Medulla oblongata (tissue), 1 donor: ENCODE results near the gene PICK1.

Experiments
- DNase-seq: peaks from one replicate; pipeline ENCODE4 v3.0.0-alpha.2; 2015; ENCODE audit errors: extremely low spot score

PICK1 gene

DNA sequence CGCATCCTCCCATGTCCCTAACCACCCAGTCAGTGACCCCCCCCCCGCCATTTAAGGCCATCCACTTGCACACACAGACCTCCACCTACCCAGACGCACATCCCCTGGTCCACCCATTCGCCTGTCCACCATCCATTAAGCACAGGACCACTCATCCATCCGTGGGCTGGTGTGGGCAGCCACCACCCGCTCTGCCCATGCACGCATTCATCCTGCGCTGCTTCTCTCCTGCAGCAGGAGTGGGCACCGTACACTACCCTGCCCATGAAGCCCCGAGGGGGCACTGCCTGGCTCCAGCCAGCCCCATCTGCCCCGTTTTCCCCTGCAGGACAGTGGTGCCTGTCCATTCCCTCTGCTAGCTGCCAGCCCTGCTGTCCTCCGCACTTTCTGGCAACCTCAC, 30.7 kb downstream of the PICK1 start:
- no peak for DNase-seq

DNA sequence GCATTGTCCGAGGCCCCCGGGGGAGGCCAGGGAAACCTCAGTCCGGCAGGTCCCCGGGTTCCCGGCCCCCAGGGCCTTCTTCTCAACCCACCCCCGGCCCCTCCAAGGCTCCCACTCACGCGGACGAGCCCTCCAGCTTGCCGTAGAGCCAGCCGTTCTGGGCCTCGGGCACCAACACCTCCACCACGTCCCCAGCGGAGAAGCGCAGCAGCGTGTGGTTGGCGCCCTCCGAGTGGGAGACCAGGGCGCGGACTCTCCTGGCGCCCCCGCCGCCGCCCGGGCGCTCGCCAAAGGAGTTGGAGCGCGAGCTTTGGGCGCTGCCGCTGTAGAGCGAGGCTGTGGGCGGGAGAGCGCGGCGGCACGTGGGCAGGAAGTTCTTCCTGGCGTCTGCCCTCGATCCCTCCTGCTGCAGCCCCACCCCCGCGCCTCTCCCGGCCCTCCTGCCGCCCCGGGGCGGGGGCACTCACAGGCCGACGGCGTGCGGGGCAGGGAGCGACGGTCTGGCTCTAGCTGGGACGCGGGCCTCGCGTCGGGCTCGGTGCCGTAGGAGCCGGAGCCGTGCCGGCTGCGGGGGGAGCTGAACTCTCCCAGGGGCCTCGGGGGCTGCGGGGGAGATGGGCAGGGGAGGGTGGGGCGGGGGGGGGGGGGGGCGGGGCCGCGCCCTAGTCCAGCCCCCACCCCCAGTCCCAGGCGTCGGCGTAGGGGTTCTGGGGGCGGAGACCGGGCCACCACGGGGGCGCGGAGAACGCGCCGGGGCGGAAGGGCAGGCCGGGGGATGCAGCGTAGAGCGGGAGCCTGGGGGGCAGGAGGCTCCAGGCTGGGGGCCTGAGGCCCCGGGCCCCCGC, 31.6 kb downstream of the PICK1 start:
- no peak for DNase-seq

DNA sequence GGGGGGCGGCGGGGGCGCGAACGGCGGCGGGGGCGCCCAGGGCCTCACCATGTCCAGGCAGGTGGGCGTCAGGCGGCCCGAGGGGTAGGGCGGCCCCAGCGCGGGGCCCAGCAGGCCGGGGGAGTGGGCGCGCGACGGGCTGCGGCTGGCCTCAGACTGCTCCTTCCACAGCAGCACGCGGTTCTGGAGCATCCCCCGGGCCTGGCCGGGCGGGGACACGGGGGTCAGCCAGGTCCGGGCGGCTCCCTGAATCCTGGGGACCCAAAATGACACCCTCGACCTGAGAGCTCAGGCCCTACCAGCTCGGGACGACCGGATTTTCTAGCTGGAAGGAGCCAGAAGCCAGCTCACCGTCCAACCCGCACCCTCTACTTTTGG, 32.3 kb downstream of the PICK1 start:
- no peak for DNase-seq

DNA sequence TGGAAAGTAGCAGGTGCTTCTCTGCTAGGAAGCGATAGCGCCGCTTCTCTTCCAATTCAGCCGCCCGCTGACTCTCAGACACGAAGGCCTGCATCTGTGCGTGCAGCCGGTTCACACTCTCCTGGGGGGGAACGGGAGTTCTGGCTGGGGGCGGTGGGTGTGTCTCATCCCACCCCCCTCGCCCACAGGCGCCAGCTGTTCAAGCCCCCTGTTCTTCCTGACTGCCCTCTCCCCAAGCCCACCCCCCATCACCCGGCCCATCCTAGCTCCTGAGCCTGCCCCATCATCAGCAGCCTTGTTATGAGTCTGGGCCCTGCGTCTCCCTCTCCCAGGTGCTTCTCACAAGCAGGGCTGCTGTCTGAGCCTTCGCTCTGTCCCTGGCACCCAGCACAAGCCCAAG, 39.9 kb downstream of the PICK1 start:
- no peak for DNase-seq

DNA sequence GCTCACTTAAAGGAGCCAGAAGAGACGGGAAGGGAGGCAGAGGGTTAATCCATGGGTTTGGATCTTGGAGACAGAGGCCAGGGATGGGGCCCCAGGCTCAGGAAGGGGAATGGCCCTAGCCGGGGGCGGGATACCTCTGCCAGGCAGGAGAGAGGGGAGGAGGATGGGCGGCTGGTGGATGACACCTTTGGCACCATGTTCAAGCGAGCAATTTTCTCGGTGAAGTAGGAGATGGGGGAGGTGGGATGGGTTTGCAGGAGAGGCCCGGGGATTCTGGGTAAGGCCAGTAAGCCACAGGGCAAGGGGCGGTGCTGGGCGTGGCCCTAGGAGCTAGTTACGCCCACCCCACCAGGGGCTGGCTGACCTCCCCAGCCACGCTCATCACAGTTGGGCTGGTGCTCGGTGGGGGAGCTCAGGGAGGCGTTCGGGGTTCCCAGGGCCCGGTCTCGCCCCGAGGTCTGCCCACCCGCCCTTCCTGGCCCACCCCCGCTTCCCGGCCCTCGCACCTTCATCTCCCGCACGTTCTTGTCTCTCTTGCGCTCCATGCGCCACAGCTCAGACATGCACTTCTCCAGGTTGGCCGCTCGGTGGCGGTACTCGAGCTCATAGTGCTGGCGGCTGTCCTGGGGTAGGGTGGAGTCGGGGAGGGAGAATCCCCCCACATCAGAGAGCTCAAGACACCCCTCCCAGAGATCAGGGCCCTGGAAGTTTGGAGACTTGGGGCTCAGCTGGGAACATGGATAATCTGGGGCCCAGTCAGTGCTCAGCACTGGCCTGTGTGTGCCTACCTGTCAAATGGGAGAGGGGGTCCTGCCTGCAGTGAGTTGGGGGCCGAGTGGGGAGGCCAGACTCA, 40.6 kb downstream of the PICK1 start:
- DNase-seq, result no peak

- no peak for DNase-seq
Observed at GRCh38 chr22:38098410-38099249, 41.4 kb downstream of the PICK1 start.

- no peak for DNase-seq
Observed at GRCh38 chr22:38103641-38104040, 46.4 kb downstream of the PICK1 start.

GRCh38 chr22:38104084-38104483, 46.9 kb downstream of the PICK1 start:
- DNase-seq, result no peak

DNA sequence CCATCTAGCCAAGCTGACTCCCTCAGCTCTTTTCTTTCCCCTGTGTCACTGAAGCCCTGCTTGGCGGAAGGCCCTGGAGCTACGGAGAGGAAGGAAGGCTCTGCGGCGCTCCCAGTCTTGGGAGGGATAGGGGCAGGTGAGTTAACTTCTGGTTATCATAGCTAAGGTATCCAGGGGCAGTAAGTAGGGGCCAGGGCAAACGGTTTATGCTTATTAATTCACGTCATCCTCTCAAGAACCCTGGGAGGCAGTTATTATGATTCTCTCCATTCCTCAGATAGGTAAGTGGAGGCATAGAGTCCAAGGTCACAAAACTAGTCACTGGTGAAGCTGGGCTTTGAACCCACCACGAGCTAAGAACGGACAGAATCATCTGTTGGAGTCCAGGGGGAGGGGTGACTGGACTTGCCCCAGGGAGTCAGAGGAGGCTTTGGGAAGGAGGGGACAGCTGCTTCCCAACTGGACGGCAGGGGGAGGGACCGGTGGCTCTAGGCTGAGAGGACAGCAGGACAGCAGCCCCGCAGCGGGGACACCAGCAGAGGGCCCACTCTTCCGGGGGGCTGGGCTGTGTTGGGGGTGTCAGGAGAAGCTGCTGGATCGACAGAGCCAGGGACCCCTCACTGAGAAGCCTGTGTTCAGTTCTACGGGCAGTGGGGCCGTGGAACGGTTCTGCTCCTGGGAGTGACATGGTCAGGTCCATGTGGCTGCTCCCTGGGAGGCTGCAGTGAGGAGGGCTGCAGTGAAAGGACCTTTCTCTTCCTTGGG, 49.8 kb downstream of the PICK1 start:
- peak; percentile 34 for DNase-seq

DNA sequence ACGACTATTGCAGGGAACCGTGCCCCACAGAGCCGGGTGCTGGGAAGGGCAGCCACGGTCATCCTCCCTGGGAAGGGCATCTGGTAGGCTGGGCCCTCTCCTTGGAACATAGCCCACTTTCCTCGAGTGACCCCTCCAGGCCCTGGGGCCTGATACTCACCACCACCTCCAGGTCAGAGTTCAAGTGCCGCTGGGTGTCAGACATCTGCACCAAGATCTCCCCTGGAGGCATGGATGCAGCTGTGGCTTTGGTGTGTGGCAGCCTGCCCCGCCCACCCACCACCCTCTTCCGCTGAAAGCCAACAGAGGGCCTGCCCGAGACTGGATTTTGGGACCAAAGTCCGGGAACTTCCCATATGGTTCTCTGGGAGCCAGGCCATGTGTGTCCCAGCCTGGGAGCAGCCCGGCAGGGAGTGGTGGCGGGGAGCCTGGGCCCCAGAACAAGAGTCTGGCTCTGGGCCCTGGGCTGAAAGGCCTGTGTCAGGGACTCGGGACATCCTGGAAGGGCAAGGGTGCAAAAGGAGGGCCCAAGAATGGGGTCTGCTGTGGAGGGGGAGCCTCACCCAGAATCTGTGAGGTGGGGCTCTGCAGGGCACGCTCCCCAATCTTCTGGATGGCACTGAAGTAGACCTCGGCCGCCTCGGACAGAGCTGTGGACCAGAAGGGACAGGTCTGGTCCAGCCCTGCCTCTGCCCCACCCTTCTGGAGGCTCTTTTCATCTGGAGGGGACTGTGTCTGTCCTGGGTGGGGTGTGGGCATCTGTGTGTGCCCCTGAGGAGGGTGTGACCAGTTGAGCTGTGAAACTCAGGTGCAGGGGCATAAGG, 50.7 kb downstream of the PICK1 start:
- DNase-seq, result no peak

GRCh38 chr22:38108561-38109319, 51.5 kb downstream of the PICK1 start:
- no peak for DNase-seq

GRCh38 chr22:38109371-38110001, 52.3 kb downstream of the PICK1 start:
- no peak for DNase-seq

GRCh38 chr22:38110008-38110862, 53.0 kb downstream of the PICK1 start, which contains the start of gene BAIAP2L2:
TSS of gene BAIAP2L2 (minus strand) at chr22:38110684. CDS start at chr22:38110525, 159 bp downstream.
- DNase-seq, result no peak

DNA sequence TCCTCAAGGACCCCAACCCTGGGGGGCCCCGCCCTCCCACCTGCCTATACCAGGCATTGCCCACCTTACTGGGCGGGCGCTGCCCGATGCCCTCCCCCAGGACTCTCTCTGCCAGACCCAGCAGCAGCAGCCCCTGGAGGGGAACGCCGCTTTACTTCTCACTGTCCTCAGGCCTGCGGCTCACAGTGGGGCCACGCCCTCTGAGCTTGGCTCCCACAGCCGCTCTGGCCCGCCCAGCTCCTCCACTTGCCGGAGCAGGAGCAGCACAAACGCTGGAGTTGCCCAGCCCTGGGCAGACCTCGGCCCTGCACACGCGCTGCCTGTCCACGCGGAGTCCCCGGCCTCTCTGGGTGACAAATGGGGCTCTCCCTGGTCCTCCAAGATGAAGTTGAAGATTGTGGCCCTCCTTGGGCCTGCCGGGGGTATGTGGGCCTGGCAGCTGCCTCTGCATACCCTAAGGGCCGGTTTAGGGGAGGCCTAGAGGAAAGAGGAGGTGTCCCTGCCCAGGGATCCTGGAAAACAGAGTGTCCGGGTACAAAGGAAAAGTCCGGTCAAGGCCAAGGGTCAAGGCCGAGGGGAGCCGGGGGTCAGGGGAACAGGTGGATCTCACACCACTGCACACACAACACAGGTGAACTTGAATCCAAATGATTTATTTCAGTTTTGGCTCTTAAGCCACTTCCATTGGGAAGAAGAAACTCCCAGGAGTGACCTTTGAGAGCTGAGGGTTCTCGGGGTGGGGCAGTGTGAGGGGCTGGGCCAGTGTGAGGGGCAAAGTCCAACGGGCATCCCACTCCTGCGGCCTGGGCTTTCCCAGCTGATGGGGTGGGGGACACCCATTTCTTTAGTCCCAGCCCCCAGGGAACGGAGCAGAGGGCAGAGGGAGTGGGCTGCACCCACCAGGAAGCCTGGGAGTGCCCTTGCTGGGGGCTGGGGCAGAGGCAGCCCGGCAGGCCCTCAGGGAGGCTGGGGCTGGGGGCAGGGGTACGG, 54.0 kb downstream of the PICK1 start:
- no peak for DNase-seq

GRCh38 chr22:38111925-38112355, 54.7 kb downstream of the PICK1 start:
- DNase-seq, result no peak

DNA sequence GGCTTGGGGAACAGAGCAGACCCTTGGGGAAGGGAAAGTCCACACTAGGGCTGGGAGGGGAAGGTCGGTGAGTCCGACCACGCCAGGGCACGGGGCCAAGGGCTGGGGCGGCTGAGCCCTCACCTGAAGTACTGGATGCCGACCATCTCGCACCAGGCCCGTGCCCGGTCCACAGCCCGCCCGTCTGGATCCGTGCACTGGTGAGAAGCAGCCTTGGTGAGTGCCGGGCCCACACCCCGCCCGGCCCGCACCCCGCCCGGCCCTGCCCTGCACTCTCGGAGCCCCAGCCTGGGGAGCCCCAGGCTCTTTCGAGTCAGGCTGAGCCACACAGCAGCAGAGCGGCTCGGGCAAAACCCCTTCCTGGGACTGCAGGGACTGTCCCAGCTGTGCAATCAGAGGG, 55.2 kb downstream of the PICK1 start:
- DNase-seq, result no peak
